ENCODE results near the gene GPSM1. TPM values are rescaled to one million over a fixed set of nuclear protein-coding genes. Genes with fewer than 3 reads are reported as not detected.

Gene GPSM1
- 10.3 and 13.2 TPM in 2 replicates for total RNA-seq

GRCh38 chr9:136327304-136327974 lies at the start of gene GPSM1:
TSS of gene GPSM1 (plus strand) at chr9:136327539. CDS start at chr9:136327696, 157 bp downstream.

GRCh38 chr9:136303825-136304416 lies 23.4 kb upstream of the GPSM1 start, which contains the start of gene CCDC187:
TSS of gene CCDC187 (minus strand) at chr9:136304094. CDS start at chr9:136303830, 264 bp downstream.

GRCh38 chr9:136363106-136363948 lies 36.0 kb downstream of the GPSM1 start, which contains the start of gene DNLZ:
TSS of gene DNLZ (minus strand) at chr9:136363744. CDS start at chr9:136363714, 30 bp downstream.

GRCh38 chr9:136373300-136374182 lies 46.2 kb downstream of the GPSM1 start, which contains the start of gene CARD9:
TSS of gene CARD9 (minus strand) at chr9:136373669. CDS start at chr9:136372078, 1,591 bp downstream.

GRCh38 chr9:136400038-136400834 lies 72.9 kb downstream of the GPSM1 start, which contains the start of gene SNAPC4:
TSS of gene SNAPC4 (minus strand) at chr9:136400170. CDS start at chr9:136398428, 1,742 bp downstream.

Other genes starting within 250 kb of the GPSM1 start
- 12.0 and 14.8 TPM in 2 replicates for gene NACC2, start 232.2 kb upstream of the GPSM1 start, total RNA-seq
- gene TMEM250, start 208.7 kb upstream of the GPSM1 start, total RNA-seq, result 58.1 and 58.7 TPM in 2 replicates
- not detected in 2 replicates for gene LHX3, start 122.4 kb upstream of the GPSM1 start, total RNA-seq
- gene QSOX2, start 81.7 kb upstream of the GPSM1 start, total RNA-seq, result 8.5 and 14.7 TPM in 2 replicates
- gene CCDC187, start 23.4 kb upstream of the GPSM1 start, total RNA-seq, result under 0.01 and 0.14 TPM in 2 replicates
- gene DNLZ, start 36.2 kb downstream of the GPSM1 start, total RNA-seq, result 47.7 and 54.0 TPM in 2 replicates
- under 0.01 and 0.21 TPM in 2 replicates for gene CARD9, start 46.1 kb downstream of the GPSM1 start, total RNA-seq
- gene SNAPC4, start 72.6 kb downstream of the GPSM1 start, total RNA-seq, result 8.7 and 10.5 TPM in 2 replicates
- gene ENTR1, start 83.1 kb downstream of the GPSM1 start, total RNA-seq, result 45.6 and 48.5 TPM in 2 replicates
- 60.2 and 65.5 TPM in 2 replicates for gene PMPCA, start 83.1 kb downstream of the GPSM1 start, total RNA-seq
- 8.6 and 12.1 TPM in 2 replicates for gene INPP5E, start 112.3 kb downstream of the GPSM1 start, total RNA-seq
- gene SEC16A, start 155.5 kb downstream of the GPSM1 start, total RNA-seq, result 45.4 and 58.0 TPM in 2 replicates
- gene NOTCH1, start 218.5 kb downstream of the GPSM1 start, total RNA-seq, result 96.6 and 124 TPM in 2 replicates